Adipose tissue (tissue), 3 donors: ENCODE measurements around the gene BNIP3. TPM values are rescaled to one million over a fixed set of nuclear protein-coding genes. Genes with fewer than 3 reads are reported as not detected.
A peak's percentile ranks its signal among the peaks of the same experiment; 100 is the strongest.
"Not testable (repeated sequence)": the region's sequence is repeated elsewhere in the genome, so short reads cannot be mapped to it uniquely, and the experiment has no call there.

Experiments
- H3K27ac ChIP-seq: one replicate; pipeline ENCODE4 v1.5.1; 2013; ENCODE audit warnings: low read depth, low read length
- WGBS, 3 donors: extraction: QIAGEN DNeasy Blood & Tissue Kit; methylation state at CpG; one replicate each; pipeline ENCODE4 v1.1.7; 2013; 5-methylcytosine and 5-hydroxymethylcytosine counted together
- polyA plus RNA-seq, 3 donors: library from polyadenylated mRNA; stranded (reverse); fragments of 200-250 nt; gene quantifications; one replicate each; pipeline ENCODE4 v1.2.3, GENCODE V29; 2013
- donor health status: healthy with polysubstance abuse.
- donor health status: Bipolar disorder and iron deficiency.
- donor health status: healthy.

BNIP3 gene
- polyA plus RNA-seq, 3 donors: 34.5 to 382 (median 57.9) TPM

- no peak overlapping the region for H3K27ac ChIP-seq
These were observed 22.3 kb upstream of the BNIP3 start for GRCh38 chr10:132004052-132004451.

GRCh38 chr10:132003282-132003924, 21.7 kb upstream of the BNIP3 start:
- 75 to 79% (median 75%) methylated on average over 12 of the region's 12 CpGs for WGBS, 3 donors
- no peak overlapping the region for H3K27ac ChIP-seq

More at GRCh38 chr10:132004052-132004451, 22.3 kb upstream of the BNIP3 start:
- 76 to 90% (median 77%) methylated on average over 10 of the region's 10 CpGs for WGBS, 3 donors

- WGBS, 3 donors: 55 to 93% (median 90%) methylated on average over 4 of the region's 4 CpGs
- H3K27ac ChIP-seq: no peak overlapping the region
These were observed 20.3 kb upstream of the BNIP3 start for GRCh38 chr10:132002004-132002403.

GRCh38 chr10:132001238-132001972, 19.7 kb upstream of the BNIP3 start:
- no peak overlapping the region for H3K27ac ChIP-seq
- whole genome bisulfite sequencing, 3 donors: 62 to 73% (median 66%) methylated on average over 15 of the region's 15 CpGs

- no peak overlapping the region for H3K27ac ChIP-seq
- WGBS, 3 donors: 90 to 92% (median 91%) methylated on average over 18 of the region's 18 CpGs
These were observed 17.3 kb upstream of the BNIP3 start for GRCh38 chr10:131998845-131999681.

- WGBS, 3 donors: 49 to 73% (median 68%) methylated on average over 15 of the region's 15 CpGs
- H3K27ac ChIP-seq: peak overlapping the region; percentile 28
These were observed 16.5 kb upstream of the BNIP3 start for GRCh38 chr10:131998050-131998844.

- WGBS, 3 donors: 22 to 47% (median 41%) methylated on average over 13 of the region's 13 CpGs
- H3K27ac ChIP-seq: peak overlapping the region; percentile 28
These were observed 15.8 kb upstream of the BNIP3 start for GRCh38 chr10:131997366-131998049.

GRCh38 chr10:131996466-131997365, 15.0 kb upstream of the BNIP3 start:
- WGBS, 3 donors: 59 to 72% (median 66%) methylated on average over 16 of the region's 16 CpGs
- no peak overlapping the region for H3K27ac ChIP-seq

GRCh38 chr10:131994435-131994834, 12.7 kb upstream of the BNIP3 start:
- H3K27ac ChIP-seq: no peak overlapping the region
- WGBS, 3 donors: 44 to 78% (median 69%) methylated on average over 3 of the region's 3 CpGs

- 35 to 92% (median 90%) methylated on average over 14 of the region's 14 CpGs for WGBS, 3 donors
- no peak overlapping the region for H3K27ac ChIP-seq
These were observed 11.6 kb upstream of the BNIP3 start for GRCh38 chr10:131993275-131993674.

- 86 to 96% (median 90%) methylated on average over 3 of the region's 3 CpGs for WGBS, 3 donors
- H3K27ac ChIP-seq: no peak overlapping the region
These were observed 10.0 kb upstream of the BNIP3 start for GRCh38 chr10:131991726-131992125.

GRCh38 chr10:131987786-131988185, 6.1 kb upstream of the BNIP3 start:
- WGBS, 3 donors: 92 to 98% (median 96%) methylated on average over 2 of the region's 3 CpGs
- H3K27ac ChIP-seq: not testable (repeated sequence)

GRCh38 chr10:131987301-131987700, 5.6 kb upstream of the BNIP3 start:
- H3K27ac ChIP-seq: not testable (repeated sequence)
- WGBS, 3 donors: 92 to 96% (median 92%) methylated on average over 4 of the region's 5 CpGs

- H3K27ac ChIP-seq: not testable (repeated sequence)
- 94 to 97% (median 95%) methylated on average over 7 of the region's 7 CpGs for WGBS, 3 donors
These were observed 5.1 kb upstream of the BNIP3 start for GRCh38 chr10:131986851-131987250.

GRCh38 chr10:131983780-131984179, 2.1 kb upstream of the BNIP3 start:
- H3K27ac ChIP-seq: no peak overlapping the region
- 76 to 83% (median 79%) methylated on average over 6 of the region's 6 CpGs for WGBS, 3 donors

GRCh38 chr10:131982796-131983195, 1.1 kb upstream of the BNIP3 start:
- H3K27ac ChIP-seq: no peak overlapping the region
- 59 to 68% (median 64%) methylated on average over 21 of the region's 21 CpGs for WGBS, 3 donors
